GM23248 (cell line): ENCODE data around the gene TTC16.

Experiments
- EZH2 ChIP-seq: fragments of 200-600 bp; sonication (generic); IDR thresholded peaks from 2 replicates; pipeline ENCODE4 v1.6.1; 2018; ENCODE audit warnings: antibody characterized with exemption, mild to moderate bottlenecking; ENCODE audit not compliant: insufficient read depth, poor library complexity, severe bottlenecking
- EZH2phosphoT487 ChIP-seq: fragments of 200-600 bp; sonication (generic); IDR thresholded peaks from 2 replicates; pipeline ENCODE4 v1.6.1; 2018; ENCODE audit warnings: antibody characterized with exemption, moderate library complexity, mild to moderate bottlenecking, low read depth; ENCODE audit not compliant: insufficient read depth

GRCh38 chr9:127772603-127773002, 56.7 kb downstream of the TTC16 start:
- TF ChIP-seq EZH2, result no peak
- no peak for TF ChIP-seq EZH2phosphoT487
